GM12878 (cell line): ENCODE data around the gene TNFSF11. TPM values are rescaled to one million over a fixed set of nuclear protein-coding genes. Genes with fewer than 3 reads are reported as not detected.

Source experiments
- ATAC-seq: fragments of 200-7000 bp; cut with Tn5 transposase; 3 replicates; pipeline ENCODE4 v1.9.1; 2020; ENCODE audit warnings: mild to moderate bottlenecking, moderate library complexity
- BruUV-seq: library from RNA; stranded (reverse); fragments of 400-500 nt; replicated peaks from 2 replicates; lab custom pipeline; 2021; lab: Mats Ljungman, UMichigan
- CTCF ChIA-PET: fragments of 300-600 bp; sonication (Branson Sonifier 250); formaldehyde crosslinking; extraction: SDS; loops from one replicate; lab custom pipeline; 2021; ENCODE audit warnings: inconsistent platforms; lab: Yijun Ruan, JAX
- POLR2A ChIA-PET: fragments of 350-600 bp; formaldehyde crosslinking; extraction: SDS; loops from one replicate; lab custom pipeline; 2021; ENCODE audit warnings: inconsistent platforms; lab: Charles Lee
- RAD21 ChIA-PET: fragments of 300-600 bp; sonication (Branson Sonifier 250); formaldehyde crosslinking; loops from one replicate; lab custom pipeline; 2023; ENCODE audit warnings: antibody characterized with exemption; ENCODE audit not compliant: unreplicated experiment; lab: Charles Lee
- SMC1A ChIA-PET: fragments of 300-600 bp; sonication (Branson Sonifier 250); formaldehyde crosslinking; loops from one replicate; lab custom pipeline; 2023; ENCODE audit not compliant: unreplicated experiment, uncharacterized antibody; lab: Charles Lee
- DNase-seq: peaks from one replicate; pipeline ENCODE4 v3.0.0-alpha.2; 2011; ENCODE audit warnings: low read depth, low spot score
- FAIRE-seq: peaks from 3 replicates; lab custom pipeline; 2011; peaks lifted over from hg19 to GRCh38; lab: Jason Lieb, UNC
- H2AFZ ChIP-seq: 2 replicates; pipeline ENCODE4 v1.6.0; 2011; ENCODE audit warnings: low read depth, low read length, control low read depth; ENCODE audit not compliant: control insufficient read depth
- H3K27ac ChIP-seq: 2 replicates; pipeline ENCODE4 v1.5.1; 2011; ENCODE audit warnings: control low read depth; ENCODE audit not compliant: control insufficient read depth, insufficient read depth
- H3K27me3 ChIP-seq, 2 experiments: replicated peaks in 1 of 2; 2 replicates each; pipeline versions ENCODE4 v1.6.0 to v1.6.1; 2011; ENCODE audit warnings: low read length in 1 of 2; ENCODE audit not compliant: control insufficient read depth in 2 of 2, insufficient read depth in 2 of 2
- H3K36me3 ChIP-seq, 2 experiments: 2 replicates each; pipeline ENCODE4 v1.5.1; 2011; ENCODE audit warnings: low read length in 1 of 2; ENCODE audit not compliant: control insufficient read depth in 2 of 2, insufficient read depth in 2 of 2
- H3K4me1 ChIP-seq: 2 replicates; pipeline ENCODE4 v1.6.1; 2011; ENCODE audit warnings: mild to moderate bottlenecking, low read length, moderate library complexity, mixed read lengths; ENCODE audit not compliant: control insufficient read depth, insufficient read depth
- H3K4me2 ChIP-seq: 2 replicates; pipeline ENCODE4 v1.6.0; 2011; ENCODE audit warnings: control low read depth; ENCODE audit not compliant: control insufficient read depth, insufficient read depth
- H3K4me3 ChIP-seq: fragments of 200-600 bp; sonication (generic); 2 replicates; pipeline ENCODE4 v1.5.1; 2016
- H3K79me2 ChIP-seq: 2 replicates; pipeline ENCODE4 v1.6.0; 2011; ENCODE audit warnings: low read length; ENCODE audit not compliant: control insufficient read depth, insufficient read depth
- H3K9ac ChIP-seq: 2 replicates; pipeline ENCODE4 v1.8.0; 2011; ENCODE audit warnings: low read length, control low read depth, mixed read lengths; ENCODE audit not compliant: control insufficient read depth, insufficient read depth
- H3K9me3 ChIP-seq: replicated peaks from 3 replicates; pipeline ENCODE4 v1.5.1; 2011; ENCODE audit warnings: mild to moderate bottlenecking, low read length; ENCODE audit not compliant: control insufficient read depth, insufficient read depth
- H4K20me1 ChIP-seq: 2 replicates; pipeline ENCODE4 v1.6.0; 2011; ENCODE audit not compliant: control insufficient read depth, insufficient read depth
- ATF2 ChIP-seq: IDR thresholded peaks from 2 replicates; pipeline ENCODE4 v1.6.1; 2012; ENCODE audit warnings: low read length, inconsistent platforms
- BHLHE40 ChIP-seq, 2 experiments: fragments of 450-650 bp in 1 of 2; IDR thresholded peaks; 2 replicates each; pipeline ENCODE4 v1.6.1; 2011 to 2017; ENCODE audit warnings: low read depth in 2 of 2, borderline replicate concordance in 1 of 2, improper control_type of control experiment in 1 of 2, low read length in 1 of 2, mild to moderate bottlenecking in 1 of 2
- CUX1 ChIP-seq: IDR thresholded peaks from 2 replicates; pipeline ENCODE4 v1.6.1; 2012; ENCODE audit warnings: improper control_type of control experiment, low read depth, low read length; ENCODE audit not compliant: insufficient replicate concordance
- E2F8 ChIP-seq: fragments of 450-650 bp; IDR thresholded peaks from 2 replicates; pipeline ENCODE4 v1.6.1; 2018; ENCODE audit warnings: mild to moderate bottlenecking, low read depth, moderate library complexity; ENCODE audit not compliant: partially characterized antibody
- FOS ChIP-seq: IDR thresholded peaks from 3 replicates; pipeline ENCODE4 v1.6.1; 2011; ENCODE audit warnings: borderline replicate concordance; ENCODE audit not compliant: insufficient read length; ENCODE audit errors: extremely low read depth
- IKZF1 ChIP-seq: fragments of 450-650 bp; conservative IDR thresholded peaks from 2 replicates; pipeline ENCODE4 v1.6.1; 2017; ENCODE audit warnings: antibody characterized with exemption, mild to moderate bottlenecking
- KDM1A ChIP-seq: fragments of 200-600 bp; sonication (generic); IDR thresholded peaks from 2 replicates; pipeline ENCODE4 v1.6.1; 2016; ENCODE audit warnings: borderline replicate concordance
- MAX ChIP-seq: IDR thresholded peaks from 2 replicates; pipeline ENCODE4 v1.6.1; 2012; ENCODE audit warnings: low read depth, low read length, improper control_type of control experiment
- SPI1 ChIP-seq: IDR thresholded peaks from 2 replicates; pipeline ENCODE4 v1.6.1; 2011; ENCODE audit warnings: low read depth, mild to moderate bottlenecking, low read length, moderate library complexity, borderline replicate concordance; ENCODE audit not compliant: insufficient read depth
- TARDBP ChIP-seq: IDR thresholded peaks from 2 replicates; pipeline ENCODE4 v1.6.1; 2016; ENCODE audit warnings: borderline replicate concordance
- WGBS: methylation state at CpG from one replicate; pipeline ENCODE4 v1.1.6; 2016; ENCODE audit warnings: low lambda C conversion rate; ENCODE audit not compliant: insufficient replicate concordance, insufficient coverage; ENCODE audit errors: missing lambda C conversion rate; 5-methylcytosine and 5-hydroxymethylcytosine counted together
- in situ Hi-C: fragments of 300-500 bp; cut with MboI; formaldehyde crosslinking; loops from 9 replicates; pipeline ENCODE4 v1.14.3; 2018; ENCODE audit warnings: mixed read lengths
- intact Hi-C: fragments of 100-400 bp; cut with micrococcal nuclease; formaldehyde crosslinking; loops from one replicate; pipeline ENCODE4 v1.14.2; 2022; ENCODE audit not compliant: unreplicated experiment
- polyA plus RNA-seq, 11 experiments: library from polyadenylated mRNA; depleted of rRNA in 4 of 11; unstranded in 6 of 11; stranded (reverse) in 5 of 11; fragments of >200 nt; fragmentation: Nextera tagmentation in 4 of 11; fragmentation: Illumina TruSeq in 1 of 11; extraction: Ambion mirVana in 4 of 11; extraction: Trizol in 1 of 11; gene quantifications; 1 replicate in 1 of 11; 2 replicates in 10 of 11; pipeline versions ENCODE4 v1.2.1 to v1.2.3, GENCODE V29; 2011 to 2016; ENCODE audit warnings: inconsistent platforms in 2 of 11, missing spikeins in 2 of 11, low read depth in 1 of 11
- total RNA-seq, 4 experiments: library from RNA; depleted of rRNA in 3 of 4; stranded (reverse); fragments of >200 nt in 3 of 4; fragmentation: Illumina TruSeq in 1 of 4; extraction: Trizol in 1 of 4; gene quantifications; 2 replicates each; pipeline versions ENCODE4 v1.2.1 to v1.2.3, GENCODE V29; 2013 to 2021

The TNFSF11 gene
- total and polyA plus RNA-seq, 10 of the 15 experiments (the other 5 are each of a cell fraction or from before 2014, with no cell fraction given), result 0.86 to 14.8 (median 10.0) TPM

GRCh38 chr13:42615691-42616090 is 41.7 kb downstream of the TNFSF11 start (continued):
- TF ChIP-seq CUX1, result no peak
- no peak for TF ChIP-seq TARDBP
- TF ChIP-seq FOS, result no peak
- TF ChIP-seq, all 136 proteins: peak for 0

GRCh38 chr13:42617221-42617620 is 43.3 kb downstream of the TNFSF11 start:
- 56% methylated on average over 3 of the region's 3 CpGs for WGBS
- H2AFZ ChIP-seq, result no peak overlapping the region

More at GRCh38 chr13:42617221-42617620, 43.3 kb downstream of the TNFSF11 start:
- H3K4me3 ChIP-seq, result no peak overlapping the region
- no peak overlapping the region for H3K9ac ChIP-seq
- no peak for TF ChIP-seq MAX
- TF ChIP-seq E2F8, result no peak
- TF ChIP-seq KDM1A, result no peak
- no peak for TF ChIP-seq BHLHE40 (IDR thresholded peaks at IDR 0.05; ENCODE audit: borderline replicate concordance in 1 of 2, low read depth in 2 of 2, low read length in 1 of 2)
- no peak for TF ChIP-seq SPI1
- no peak for TF ChIP-seq IKZF1
- no peak for TF ChIP-seq ATF2
- H3K9me3 ChIP-seq, result no peaks in the 10 kb centered on the region
- H4K20me1 ChIP-seq, result no peaks in the 10 kb centered on the region
- no peak for ATAC-seq
- no peak overlapping the region for H3K27ac ChIP-seq
- intact Hi-C loops, result no loop called here
- SMC1A ChIA-PET, result no interaction called here
- POLR2A ChIA-PET, result no interaction called here
- no peaks in the 10 kb centered on the region for H3K36me3 ChIP-seq
- H3K4me2 ChIP-seq, result no peak overlapping the region
- BruUV-seq, result no TSS peak
- H3K27me3 ChIP-seq, result no peaks in the 10 kb centered on the region
- RAD21 ChIA-PET, result no interaction called here
- no peak for FAIRE-seq
- no peaks in the 10 kb centered on the region for H3K79me2 ChIP-seq
- H3K4me1 ChIP-seq, result no peaks in the 10 kb centered on the region
- CTCF ChIA-PET, result interaction anchor here (0.6 kb wide), 1 partner anchor 64 kb away, joined by 3 read pairs; no protein-coding TSS in a partner anchor
- in situ Hi-C loops, result no loop called here
- no peak for DNase-seq
